Measurements from ENCODE around the gene FIBIN.
"Not testable (repeated sequence)": the region's sequence is repeated elsewhere in the genome, so short reads cannot be mapped to it uniquely, and the experiment has no call there.

Gene FIBIN

GRCh38 chr11:26993965-26994457 lies at the start of gene FIBIN:
TSS of gene FIBIN (plus strand) at chr11:26994112. CDS start at chr11:26994527, 415 bp downstream.
- peak in 30 of 56 donors; percentile 3 to 55 (median 32) for DNase-seq

- no peak for DNase-seq
These were observed 48.8 kb upstream of the FIBIN start for GRCh38 chr11:26944866-26945664.

GRCh38 chr11:26946257-26946716 lies 47.6 kb upstream of the FIBIN start:
- DNase-seq = no peak

GRCh38 chr11:26947379-26947844 lies 46.5 kb upstream of the FIBIN start:
- no peak for DNase-seq

- no peak for DNase-seq
These were observed 45.8 kb upstream of the FIBIN start for GRCh38 chr11:26947904-26948639.

GRCh38 chr11:26948881-26949280 lies 45.0 kb upstream of the FIBIN start:
- DNase-seq = no peak

- DNase-seq = no peak
These were observed 44.1 kb upstream of the FIBIN start for GRCh38 chr11:26949846-26950245.

GRCh38 chr11:26950260-26950719 lies 43.6 kb upstream of the FIBIN start:
- peak in 1 of 56 donors; percentile 0 for DNase-seq

- no peak for DNase-seq
These were observed 42.0 kb upstream of the FIBIN start for GRCh38 chr11:26951809-26952515.

GRCh38 chr11:26953770-26954392 lies 40.0 kb upstream of the FIBIN start:
- no peak for DNase-seq

GRCh38 chr11:26958005-26958701 lies 35.8 kb upstream of the FIBIN start:
- no peak for DNase-seq

GRCh38 chr11:26958702-26959049 lies 35.2 kb upstream of the FIBIN start:
- no peak for DNase-seq

GRCh38 chr11:26960281-26960680 lies 33.6 kb upstream of the FIBIN start:
- DNase-seq = peak in 3 of 56 donors; percentile 1 to 42 (median 4)

GRCh38 chr11:26963764-26964163 lies 30.1 kb upstream of the FIBIN start:
- no peak for DNase-seq

GRCh38 chr11:26964339-26964738 lies 29.6 kb upstream of the FIBIN start:
- DNase-seq = no peak

- DNase-seq = not testable (repeated sequence)
These were observed 28.9 kb upstream of the FIBIN start for GRCh38 chr11:26964847-26965485.

GRCh38 chr11:26971961-26972360 lies 22.0 kb upstream of the FIBIN start:
- DNase-seq = no peak

- DNase-seq = no peak
These were observed 19.7 kb upstream of the FIBIN start for GRCh38 chr11:26974069-26974783.

- DNase-seq = no peak
These were observed 18.9 kb upstream of the FIBIN start for GRCh38 chr11:26974996-26975395.

Measured in nucleus accumbens (tissue), 56 donors.